Endometrium (tissue), 2 donors: ENCODE measurements around the gene KRTAP13-2.

ENCODE experiments used
- FAIRE-seq: peaks from 2 replicates; lab custom pipeline; 2012; peaks lifted over from hg19 to GRCh38; lab: Jason Lieb, UNC
- donor health status: control.
- donor health status: control.

KRTAP13-2 gene, protein sequence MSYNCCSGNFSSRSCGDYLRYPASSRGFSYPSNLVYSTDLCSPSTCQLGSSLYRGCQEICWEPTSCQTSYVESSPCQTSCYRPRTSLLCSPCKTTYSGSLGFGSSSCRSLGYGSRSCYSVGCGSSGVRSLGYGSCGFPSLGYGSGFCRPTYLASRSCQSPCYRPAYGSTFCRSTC

DNA sequence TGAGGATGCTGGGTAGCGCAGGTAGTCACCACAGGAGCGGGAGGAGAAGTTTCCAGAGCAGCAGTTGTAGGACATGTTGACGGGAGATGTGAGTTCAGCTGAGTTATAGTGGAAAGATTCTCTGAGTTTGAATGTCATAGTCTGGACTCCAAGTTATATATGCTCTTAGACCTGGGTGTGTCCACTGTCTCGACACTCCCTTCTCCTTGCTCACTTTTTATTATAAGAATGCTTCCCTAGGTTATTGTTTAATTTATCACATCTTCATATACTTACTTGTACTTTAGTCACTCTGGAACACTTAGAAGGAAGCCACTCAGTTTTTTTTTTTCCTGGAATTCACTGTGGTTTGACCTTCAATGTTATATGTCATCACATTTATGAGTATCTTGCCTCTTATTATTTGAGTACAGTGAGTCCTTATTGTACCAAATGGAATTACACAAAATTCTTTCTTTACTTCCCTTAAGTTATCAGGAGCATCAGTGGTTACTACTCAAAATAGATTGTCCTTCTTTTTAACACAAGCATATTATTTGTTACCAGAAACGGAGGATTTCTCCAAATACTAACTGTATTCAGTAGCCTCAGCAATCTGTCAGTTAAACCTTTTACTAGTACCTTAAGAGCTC lies at the start of gene KRTAP13-2:
Gene KRTAP13-2, minus strand, starts transcription at position 133 of the 632 bp plus-strand sequence. Its CDS starts 58 bp downstream, at position 75.
- no peak for FAIRE-seq

DNA sequence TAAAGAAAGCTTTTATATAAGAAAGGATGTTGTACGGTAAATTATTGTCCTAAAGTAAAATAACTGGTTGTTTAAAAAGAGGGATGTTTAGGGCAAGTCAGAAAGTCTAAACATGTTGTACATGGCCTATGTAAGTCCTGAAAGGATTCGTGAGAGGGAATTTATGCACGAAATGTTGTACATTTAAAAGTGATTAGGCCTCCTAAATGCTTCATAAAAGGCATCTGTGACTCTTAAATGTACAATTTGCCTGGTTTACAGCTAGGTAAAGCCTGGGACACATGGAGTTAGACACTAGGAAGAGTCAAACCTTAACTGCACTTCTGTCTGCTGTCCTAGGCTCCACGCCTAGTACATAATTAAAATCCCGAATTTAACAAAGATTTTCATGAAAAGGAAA lies 43.9 kb upstream of the KRTAP13-2 start:
- FAIRE-seq, result no peak

DNA sequence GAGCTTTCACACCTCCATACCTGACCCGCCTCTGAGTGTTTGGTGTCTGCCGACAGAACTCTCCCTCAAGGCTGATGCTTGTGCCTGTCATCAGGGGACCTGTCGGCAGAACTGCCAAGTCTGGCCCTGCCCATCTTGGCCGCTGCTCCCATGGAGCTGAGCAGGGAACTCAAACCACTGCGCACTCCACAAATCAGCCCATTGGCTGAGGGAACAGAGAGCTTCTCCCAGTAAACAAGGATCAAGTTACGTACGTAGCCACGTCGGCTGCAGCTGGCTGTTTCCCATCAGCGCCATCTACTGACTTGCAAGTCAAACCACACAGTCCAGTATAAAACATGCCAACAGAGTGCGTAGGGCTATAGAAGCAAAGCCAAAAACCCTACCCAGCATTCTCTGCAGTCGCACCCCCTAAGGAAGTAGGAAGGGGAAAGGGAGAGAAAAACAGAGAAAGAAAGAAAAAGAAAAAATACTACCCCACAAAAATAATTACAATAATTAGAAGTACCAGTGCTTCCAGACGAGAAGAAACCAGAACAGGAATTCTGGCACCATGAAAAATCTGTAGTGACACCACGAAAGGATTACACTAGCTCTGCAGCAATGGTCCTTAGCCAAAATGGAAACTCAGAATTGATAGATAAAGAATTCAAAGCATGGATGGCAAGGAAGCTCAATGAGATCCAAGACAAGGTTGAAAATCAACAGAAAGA lies 36.9 kb upstream of the KRTAP13-2 start:
- FAIRE-seq, result no peak

DNA sequence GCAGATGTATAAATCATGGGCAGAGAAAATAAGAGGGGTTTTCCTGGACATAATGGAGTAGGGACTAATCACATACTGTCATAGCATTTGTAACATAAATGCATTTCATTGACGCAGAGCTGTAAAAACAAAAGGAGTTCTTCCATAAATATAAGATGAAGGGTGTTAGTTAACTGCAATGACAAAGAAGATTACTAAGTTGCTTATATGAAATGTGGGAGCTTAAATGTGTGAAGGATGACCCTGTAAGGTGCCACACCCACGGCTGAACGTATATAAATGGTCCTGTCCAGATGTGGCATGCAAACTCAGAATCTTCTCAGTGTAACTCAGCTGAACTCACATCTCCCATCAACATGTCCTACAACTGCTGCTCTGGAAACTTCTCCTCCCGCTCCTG lies 23.7 kb upstream of the KRTAP13-2 start, which contains the start of gene KRTAP13-1:
Gene KRTAP13-1, plus strand, starts transcription at position 301 of the 400 bp plus-strand sequence. Its CDS starts 56 bp downstream, at position 357.
- FAIRE-seq, result no peak

DNA sequence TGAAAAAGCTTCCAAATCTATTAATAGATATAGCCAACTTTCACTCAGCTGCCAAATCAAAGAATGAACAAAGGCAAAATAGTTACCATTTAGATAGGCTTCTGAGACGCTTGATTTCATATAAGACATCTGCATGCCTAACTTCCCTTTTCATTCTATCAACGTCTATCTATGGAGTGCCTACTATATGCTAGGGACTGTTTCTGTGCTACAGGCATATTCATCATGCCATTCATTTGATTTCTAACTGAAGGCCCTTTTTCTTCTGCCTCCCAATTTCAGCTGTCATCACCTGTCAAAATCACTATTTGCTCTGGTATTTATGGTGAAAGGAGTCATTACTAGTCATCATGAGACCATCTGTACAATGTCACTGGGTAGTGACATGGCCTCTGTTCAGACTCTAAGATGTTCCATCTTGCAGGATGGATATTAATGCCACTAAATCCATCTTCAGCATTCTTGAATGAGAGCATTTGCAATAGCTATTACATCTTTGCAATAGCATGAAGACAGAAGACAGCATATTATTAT lies 19.5 kb upstream of the KRTAP13-2 start:
- FAIRE-seq, result no peak

DNA sequence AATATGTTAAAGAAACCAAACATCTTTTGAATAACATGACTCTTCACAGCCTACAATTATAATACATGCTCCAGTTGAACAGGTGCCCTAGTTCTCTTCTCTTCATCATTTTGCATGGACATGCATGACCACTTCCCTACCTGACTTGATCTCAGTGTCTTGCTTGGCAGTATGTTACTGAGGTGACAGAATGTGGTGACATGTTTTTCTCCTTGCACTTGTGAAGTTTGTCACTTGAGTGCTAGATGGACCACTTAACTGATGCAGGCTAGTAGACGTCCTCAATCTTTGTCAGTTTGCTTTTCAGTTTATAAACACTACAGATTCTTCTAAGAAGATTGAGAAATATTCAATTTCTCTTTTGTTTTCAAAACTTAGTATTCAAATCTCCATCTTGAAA lies 10.1 kb upstream of the KRTAP13-2 start:
- no peak for FAIRE-seq

DNA sequence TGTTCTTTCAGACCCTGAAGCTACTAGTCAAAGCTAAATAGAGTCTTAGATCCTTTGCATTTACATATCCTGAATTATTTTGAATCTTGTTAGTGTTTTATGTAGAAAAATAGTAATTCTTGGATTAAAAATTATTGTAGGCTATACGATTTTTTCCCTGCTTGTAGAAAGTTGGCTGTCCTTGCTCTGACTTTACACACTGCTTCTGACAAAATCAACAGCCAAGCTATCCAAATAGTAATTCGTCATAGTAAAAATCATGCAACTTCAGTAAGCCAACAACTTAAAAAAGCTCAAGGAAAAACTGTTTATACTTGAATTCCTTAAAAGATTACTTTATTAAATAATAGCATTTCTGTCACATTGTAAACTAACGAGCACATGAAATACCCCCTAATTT lies 16.2 kb downstream of the KRTAP13-2 start:
- no peak for FAIRE-seq

DNA sequence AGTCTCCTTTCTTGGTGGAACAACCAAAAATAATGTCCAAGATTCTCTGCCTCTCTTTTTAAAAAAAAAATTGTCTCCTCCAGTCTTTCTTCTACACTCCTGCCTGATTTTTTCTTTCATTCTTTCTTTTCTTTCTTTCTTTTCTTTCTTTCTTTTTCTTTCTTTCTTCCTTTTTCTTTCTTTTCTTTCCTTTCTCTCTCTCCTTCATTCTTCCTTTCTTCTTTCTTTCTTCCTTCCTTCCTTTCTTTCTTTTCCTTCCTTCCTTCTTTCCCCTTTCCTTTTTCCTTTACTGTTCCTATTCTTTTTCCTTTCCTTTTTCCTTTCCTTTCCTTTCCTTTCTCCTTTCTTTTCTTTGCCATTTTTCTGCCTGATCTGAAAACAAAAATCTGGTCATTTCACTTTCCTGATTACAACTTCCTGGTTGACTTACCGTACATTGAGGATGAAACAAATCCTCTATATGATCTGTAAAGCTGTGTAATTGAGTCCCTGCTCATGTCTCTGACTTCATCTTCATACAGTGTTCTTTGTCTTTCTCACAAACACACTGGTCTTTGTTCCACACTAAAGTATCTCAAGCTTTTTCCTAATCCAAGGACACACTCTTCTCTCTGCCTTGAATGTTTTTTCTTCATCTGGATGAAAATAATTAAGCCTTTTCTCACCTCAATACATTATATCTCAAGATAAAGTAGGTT lies 17.6 kb downstream of the KRTAP13-2 start:
- no peak for FAIRE-seq

DNA sequence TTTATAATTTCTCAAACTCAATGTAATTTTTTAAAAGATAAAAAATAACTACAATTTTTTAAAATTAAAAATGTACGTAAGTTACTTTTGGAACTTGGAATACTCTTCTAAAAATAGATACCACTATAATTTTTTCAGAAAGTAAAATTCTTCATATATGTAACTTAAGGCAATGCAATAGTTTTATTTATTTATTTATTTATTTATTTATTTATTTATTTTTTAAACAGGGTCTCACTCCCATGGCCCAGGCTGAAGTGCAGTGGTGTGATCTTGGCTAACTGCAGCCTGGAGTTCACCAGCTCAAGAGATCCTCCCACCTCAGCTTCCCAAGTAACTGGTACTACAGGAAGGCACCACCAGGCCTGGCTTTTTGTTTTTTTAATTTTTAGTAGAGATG lies 20.5 kb downstream of the KRTAP13-2 start:
- FAIRE-seq, result peak; percentile 46

DNA sequence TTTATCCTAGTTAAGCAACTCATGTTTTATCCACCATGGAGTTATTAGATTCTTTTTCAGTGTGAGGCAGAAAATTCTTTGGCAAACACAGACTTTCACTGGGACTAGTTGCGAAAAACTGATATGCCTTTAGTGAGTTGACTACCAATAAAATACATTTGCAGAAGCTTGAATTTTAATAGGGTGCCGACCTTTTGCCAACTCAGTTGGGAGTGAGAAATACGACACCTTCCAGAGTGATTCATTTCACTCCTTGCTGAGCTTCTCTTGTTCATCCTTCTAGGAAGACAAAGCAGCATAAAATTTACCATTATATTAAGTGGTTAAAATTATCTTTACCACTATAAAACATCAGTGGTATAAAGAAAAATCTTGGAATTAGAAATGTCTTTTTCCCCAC lies 22.5 kb downstream of the KRTAP13-2 start:
- no peak for FAIRE-seq

DNA sequence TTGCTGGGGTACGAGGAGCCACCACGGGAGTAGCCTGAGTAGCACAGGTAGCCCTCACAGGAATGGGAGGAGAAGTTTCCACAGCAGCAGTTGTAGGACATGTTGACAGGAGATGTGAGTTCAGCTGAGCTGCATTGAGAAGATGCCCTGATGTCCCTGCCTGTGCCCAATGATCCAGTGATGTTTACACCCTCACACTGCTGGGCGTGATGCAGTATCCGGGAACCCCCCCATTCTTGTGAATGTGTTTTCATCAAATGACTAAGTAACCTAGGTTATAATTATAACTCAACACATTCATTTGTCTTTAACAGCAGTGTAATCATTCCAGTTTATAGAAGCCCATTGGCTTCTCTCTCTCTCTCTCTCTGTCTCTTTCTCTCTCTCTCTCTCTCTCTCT lies 23.6 kb downstream of the KRTAP13-2 start, which contains the start of gene KRTAP23-1:
Gene KRTAP23-1, minus strand, starts transcription at position 101 of the 400 bp plus-strand sequence. Its CDS starts 0 bp downstream, at position 101.
- no peak for FAIRE-seq

DNA sequence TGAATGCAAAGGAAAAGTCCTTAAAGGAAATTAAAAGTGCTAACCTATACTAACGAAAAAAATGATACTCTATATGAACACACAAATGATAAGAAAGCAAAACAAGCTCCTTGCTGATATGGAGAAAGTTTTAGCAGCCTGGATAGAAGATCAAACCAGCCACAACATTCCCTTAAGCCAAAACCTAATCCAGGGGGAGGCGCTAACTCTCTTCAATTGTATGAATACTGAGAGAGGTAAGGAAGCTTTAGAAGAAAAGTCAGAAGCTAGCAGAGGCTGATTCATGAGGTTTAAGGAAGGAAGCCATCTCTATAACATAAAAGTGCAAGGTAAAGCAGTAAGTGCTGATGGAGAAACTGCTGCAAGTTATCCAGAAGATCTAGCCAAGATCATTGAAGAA lies 27.1 kb downstream of the KRTAP13-2 start:
- FAIRE-seq, result no peak

DNA sequence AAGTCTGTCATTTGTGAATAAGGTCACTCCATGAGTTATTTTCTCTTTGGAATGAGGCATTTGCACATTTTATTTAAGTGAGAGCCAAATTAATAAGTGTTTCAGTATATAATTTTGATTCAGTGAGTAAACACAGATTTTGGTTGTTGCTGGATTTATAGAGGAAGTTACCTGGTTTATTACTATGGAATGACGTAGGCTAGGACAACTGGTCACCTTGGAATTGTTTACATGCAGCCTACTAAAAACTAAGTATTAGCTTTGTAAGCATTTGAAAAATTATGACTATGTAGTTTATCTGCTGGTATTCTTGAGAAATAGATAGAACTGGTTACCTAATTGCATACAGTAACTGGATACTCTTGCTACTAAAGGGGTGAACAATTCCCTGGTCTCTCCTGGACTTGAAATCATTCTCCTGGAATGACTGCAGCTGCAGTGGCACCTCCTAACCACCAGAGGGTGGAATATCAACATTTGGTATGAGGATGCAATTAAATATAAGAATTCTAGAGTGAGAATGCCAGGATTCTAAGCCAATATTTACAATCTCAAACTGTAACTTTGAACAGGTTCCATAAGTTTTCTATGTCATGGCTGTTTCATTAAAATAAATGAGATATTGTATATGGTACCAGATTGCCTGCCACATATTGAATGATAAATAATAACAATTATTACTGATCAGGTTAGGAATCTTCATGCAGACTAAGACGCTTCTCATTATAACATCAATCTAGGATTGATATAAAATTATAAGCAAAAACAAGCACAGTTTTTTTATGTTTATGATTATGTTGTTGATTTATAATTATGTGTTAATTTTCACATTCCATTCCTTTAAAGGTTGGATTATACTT lies 31.1 kb downstream of the KRTAP13-2 start:
- FAIRE-seq, result peak; percentile 55

DNA sequence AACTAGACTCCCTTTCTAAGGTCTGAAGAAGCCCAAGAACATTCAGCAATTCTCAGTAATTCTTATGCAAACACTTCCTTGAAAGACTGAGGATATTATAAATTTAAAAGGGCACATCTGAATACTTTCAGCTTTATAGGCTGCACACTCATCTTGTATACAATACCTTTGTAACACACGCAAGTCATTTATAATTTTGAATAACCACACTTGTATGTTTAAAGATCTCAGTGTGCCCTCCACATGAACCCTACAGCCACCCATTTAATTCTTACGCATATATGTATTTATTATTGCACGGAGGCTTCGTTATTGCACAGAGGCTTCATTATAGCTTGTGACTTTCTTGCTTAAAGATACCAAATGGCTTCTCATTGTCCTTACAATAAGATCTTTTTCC lies 33.4 kb downstream of the KRTAP13-2 start:
- FAIRE-seq, result no peak

DNA sequence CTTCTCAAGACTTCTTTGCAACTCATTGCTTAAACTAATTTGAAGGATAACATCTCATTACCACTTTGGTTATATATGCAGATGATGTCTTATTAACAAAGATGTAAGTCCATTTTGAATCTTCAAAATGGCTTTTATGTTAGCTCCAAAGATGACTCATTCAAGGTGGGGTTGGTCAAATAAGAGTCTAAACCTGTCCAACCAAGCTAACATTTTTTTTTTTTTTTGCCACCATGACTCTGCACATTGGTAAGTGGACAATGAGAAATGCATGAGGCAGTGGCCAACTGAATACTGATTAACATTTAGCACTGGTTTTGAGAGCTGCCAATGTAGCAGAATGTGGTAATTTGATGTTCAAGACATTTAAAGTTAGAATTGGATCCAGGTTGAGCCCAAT lies 34.3 kb downstream of the KRTAP13-2 start:
- no peak for FAIRE-seq

DNA sequence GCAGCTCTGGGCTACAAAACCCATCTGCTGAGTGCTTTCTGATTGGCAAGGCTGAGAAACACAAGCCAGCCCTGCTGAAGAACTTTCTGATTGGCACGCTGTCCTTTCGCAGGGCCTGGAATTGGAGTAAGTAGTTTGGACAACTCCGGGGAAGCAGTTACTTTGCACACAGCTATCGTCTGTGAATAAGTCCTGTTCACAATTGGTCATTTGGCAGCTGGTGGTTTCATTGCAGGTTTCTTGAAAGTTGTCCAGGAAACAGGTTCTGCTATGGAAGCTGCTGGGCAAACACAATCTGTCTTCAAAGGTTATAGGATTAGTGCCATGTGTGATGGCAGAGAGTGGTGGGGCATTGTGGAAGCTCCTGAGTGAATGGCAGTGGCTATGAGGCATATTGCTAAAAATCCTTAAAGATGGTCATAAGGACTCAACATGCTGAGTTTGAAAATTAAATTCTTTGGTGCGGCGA lies 34.8 kb downstream of the KRTAP13-2 start, which contains the start of gene KRTAP27-1:
Gene KRTAP27-1, minus strand, starts transcription at position 419 of the 469 bp plus-strand sequence. Its CDS starts 26 bp downstream, at position 393.
- FAIRE-seq, result no peak

DNA sequence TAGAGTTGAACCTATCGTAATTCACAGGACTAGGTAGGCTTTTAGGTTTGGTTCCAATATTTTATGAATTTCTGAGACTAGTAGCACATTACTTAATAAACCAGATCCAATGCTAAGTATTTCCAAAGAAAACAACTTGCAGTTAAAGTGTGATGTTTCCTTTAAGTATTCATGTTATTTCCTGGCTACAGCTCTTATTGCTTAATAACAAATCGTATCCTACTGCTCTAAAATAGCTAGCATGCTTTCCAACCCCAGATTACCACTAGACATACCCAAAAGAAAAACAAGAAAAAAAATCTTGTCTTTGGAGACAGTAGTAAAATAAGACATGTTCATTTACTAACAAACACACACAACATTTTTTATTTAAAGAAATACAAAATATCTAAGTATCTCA lies 35.5 kb downstream of the KRTAP13-2 start:
- FAIRE-seq, result peak; percentile 15

DNA sequence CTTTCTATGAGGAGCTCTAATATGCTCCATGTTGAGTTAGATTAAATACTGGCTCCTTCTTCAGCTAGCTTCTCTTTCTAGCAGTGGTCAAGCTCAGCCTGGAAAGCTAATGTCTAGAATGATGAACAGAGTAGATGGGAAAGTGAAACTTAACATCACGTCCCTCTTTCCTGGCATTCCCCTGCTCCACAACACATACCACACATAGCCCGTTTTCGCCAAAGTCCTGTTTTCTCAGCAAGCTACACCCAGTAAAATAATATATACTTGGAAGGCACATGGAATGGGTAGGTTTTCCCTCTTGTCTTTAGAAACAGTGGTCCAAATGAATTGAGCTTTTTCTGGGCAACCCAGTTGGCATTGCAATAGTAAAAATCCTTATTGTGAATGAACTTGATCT lies 38.3 kb downstream of the KRTAP13-2 start:
- FAIRE-seq, result no peak

DNA sequence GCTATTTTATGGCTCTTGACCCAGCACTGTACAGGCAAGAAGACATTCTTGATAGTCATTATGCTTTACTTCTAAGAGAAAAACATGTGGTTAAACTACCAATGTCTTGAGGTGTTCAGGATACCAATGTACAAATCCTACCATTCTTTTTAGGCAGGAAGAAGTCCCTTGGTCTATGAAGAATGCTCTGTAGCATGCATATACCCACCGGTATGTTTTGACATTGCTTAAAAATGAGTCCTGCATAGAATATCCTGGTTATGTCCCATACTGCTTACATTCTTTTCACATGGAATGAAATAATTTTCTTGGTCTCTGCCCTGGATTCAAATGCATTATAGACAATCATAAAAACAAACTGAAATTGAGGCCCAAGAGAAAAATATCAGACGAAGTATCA lies 39.4 kb downstream of the KRTAP13-2 start:
- FAIRE-seq, result no peak

DNA sequence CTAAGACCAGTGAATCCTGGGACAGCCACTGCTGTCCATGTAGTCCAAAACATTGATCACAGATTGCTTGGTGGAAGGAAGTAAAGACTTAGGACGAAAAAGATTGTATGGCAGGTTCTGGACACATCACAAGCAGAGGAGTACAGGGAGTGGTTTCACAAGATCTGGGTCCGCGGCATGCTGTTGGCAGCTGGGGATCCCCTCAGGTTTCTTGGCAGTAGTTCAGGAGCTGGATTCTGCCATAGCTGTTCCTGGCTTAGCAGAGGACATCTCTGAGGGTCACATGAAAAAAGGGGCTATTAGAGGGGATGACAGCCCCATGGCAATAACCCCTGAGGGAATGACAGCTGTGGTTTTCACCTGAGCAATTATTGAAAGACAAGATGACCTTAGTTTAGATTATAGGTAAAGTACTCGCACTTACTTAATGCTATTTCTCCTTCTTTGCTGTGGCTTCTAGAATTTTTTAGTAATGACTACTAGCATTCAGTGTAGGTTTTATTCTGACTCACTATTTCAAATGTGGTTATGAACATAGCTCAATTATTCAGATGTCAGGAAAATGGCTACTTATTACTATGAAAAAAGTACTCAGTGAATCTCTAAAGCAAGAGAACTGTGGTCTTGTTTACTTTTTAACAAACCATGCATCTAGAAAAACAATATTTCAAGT lies 42.7 kb downstream of the KRTAP13-2 start:
- FAIRE-seq, result no peak

DNA sequence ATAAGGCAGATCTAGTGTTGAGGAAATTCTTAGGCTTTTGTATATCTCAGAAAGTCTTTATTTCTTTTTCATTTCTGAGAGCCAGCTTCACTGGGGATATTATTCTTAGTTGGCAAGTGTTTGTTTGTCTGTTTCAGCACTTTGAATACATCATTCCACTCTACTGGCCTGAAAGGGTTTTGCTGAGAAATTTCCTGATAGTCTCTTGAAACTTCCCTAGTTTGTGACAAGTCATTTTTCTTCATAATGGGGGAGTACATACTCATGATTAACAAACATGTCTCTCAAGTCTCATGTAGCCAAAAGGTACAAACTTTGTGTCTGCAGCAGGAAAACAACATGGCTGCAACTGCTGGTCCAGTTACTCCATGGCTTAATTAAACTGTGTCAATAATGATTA lies 45.7 kb downstream of the KRTAP13-2 start:
- no peak for FAIRE-seq
